HL-60 (cell line): ENCODE data around the gene DPYD.

Experiments used
- DNase-seq, 2 experiments: peaks; one replicate each; pipeline ENCODE4 v3.0.0-alpha.2; 2010 to 2020; ENCODE audit warnings: low read depth in 1 of 2, low spot score in 1 of 2
- H3K27ac ChIP-seq: fragments of 250-450 bp; sonication (Bioruptor Pico); replicated peaks from 2 replicates; pipeline ENCODE4 v1.5.1; 2020; ENCODE audit warnings: mild to moderate bottlenecking, moderate library complexity
- H3K27me3 ChIP-seq: fragments of 250-450 bp; sonication (Bioruptor Pico); 2 replicates; pipeline ENCODE4 v1.5.1; 2021; ENCODE audit warnings: mild to moderate bottlenecking, moderate library complexity; ENCODE audit not compliant: insufficient read depth, poor library complexity, severe bottlenecking
- H3K4me3 ChIP-seq: replicated peaks from 2 replicates; pipeline ENCODE4 v1.5.1; 2011; ENCODE audit warnings: mild to moderate bottlenecking, control low read depth, low read length; ENCODE audit not compliant: insufficient read depth
- GABPA ChIP-seq: IDR thresholded peaks from 2 replicates; pipeline ENCODE4 v1.6.1; 2012; ENCODE audit warnings: low read depth
- POLR2AphosphoS5 ChIP-seq: IDR thresholded peaks from 2 replicates; pipeline ENCODE4 v1.6.1; 2012; ENCODE audit warnings: low read depth
- SPI1 ChIP-seq: IDR thresholded peaks from 2 replicates; pipeline ENCODE4 v1.6.1; 2012; ENCODE audit warnings: low read depth, mild to moderate bottlenecking, borderline replicate concordance
- TF ChIP-seq, protein P1 (sequence below): IDR thresholded peaks from 2 replicates; pipeline ENCODE4 v1.6.1; 2012; ENCODE audit warnings: low read depth; ENCODE audit not compliant: insufficient replicate concordance
- TF ChIP-seq, protein P2 (sequence below): IDR thresholded peaks from one replicate; pipeline ENCODE4 v1.5.1; 2011; ENCODE audit warnings: low read length, control low read depth, inconsistent platforms; ENCODE audit not compliant: insufficient read depth

The DPYD gene

DNA sequence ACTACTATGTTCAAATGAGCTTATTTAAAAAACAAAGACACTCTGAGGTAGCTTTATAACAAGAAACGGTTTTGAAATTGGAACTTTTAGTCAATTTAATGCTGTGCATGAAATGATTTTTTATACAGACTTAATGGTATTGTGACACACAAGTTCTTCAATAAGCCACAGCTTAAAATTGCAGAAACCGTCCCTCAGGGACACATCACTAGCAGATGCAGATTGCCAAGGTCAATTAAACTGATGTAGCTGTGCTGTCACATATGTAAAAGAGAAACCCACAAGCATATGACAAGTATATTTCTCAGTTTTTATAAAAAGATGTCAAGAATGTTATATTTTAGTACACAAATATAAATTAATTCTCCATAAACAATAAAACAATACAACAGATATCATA is 366.9 kb downstream of the DPYD start:
- Histone ChIP-seq H3K27ac (no peak overlapping the region), H3K27me3 (no peaks in the 10 kb centered on the region), H3K4me3 (no peak overlapping the region)
- DNase-seq: no peak
- no peak for TF ChIP-seq GABPA
- TF ChIP-seq POLR2AphosphoS5: no peak
- TF ChIP-seq, protein P1, sequence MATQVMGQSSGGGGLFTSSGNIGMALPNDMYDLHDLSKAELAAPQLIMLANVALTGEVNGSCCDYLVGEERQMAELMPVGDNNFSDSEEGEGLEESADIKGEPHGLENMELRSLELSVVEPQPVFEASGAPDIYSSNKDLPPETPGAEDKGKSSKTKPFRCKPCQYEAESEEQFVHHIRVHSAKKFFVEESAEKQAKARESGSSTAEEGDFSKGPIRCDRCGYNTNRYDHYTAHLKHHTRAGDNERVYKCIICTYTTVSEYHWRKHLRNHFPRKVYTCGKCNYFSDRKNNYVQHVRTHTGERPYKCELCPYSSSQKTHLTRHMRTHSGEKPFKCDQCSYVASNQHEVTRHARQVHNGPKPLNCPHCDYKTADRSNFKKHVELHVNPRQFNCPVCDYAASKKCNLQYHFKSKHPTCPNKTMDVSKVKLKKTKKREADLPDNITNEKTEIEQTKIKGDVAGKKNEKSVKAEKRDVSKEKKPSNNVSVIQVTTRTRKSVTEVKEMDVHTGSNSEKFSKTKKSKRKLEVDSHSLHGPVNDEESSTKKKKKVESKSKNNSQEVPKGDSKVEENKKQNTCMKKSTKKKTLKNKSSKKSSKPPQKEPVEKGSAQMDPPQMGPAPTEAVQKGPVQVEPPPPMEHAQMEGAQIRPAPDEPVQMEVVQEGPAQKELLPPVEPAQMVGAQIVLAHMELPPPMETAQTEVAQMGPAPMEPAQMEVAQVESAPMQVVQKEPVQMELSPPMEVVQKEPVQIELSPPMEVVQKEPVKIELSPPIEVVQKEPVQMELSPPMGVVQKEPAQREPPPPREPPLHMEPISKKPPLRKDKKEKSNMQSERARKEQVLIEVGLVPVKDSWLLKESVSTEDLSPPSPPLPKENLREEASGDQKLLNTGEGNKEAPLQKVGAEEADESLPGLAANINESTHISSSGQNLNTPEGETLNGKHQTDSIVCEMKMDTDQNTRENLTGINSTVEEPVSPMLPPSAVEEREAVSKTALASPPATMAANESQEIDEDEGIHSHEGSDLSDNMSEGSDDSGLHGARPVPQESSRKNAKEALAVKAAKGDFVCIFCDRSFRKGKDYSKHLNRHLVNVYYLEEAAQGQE: no peak
- TF ChIP-seq, protein P2, sequence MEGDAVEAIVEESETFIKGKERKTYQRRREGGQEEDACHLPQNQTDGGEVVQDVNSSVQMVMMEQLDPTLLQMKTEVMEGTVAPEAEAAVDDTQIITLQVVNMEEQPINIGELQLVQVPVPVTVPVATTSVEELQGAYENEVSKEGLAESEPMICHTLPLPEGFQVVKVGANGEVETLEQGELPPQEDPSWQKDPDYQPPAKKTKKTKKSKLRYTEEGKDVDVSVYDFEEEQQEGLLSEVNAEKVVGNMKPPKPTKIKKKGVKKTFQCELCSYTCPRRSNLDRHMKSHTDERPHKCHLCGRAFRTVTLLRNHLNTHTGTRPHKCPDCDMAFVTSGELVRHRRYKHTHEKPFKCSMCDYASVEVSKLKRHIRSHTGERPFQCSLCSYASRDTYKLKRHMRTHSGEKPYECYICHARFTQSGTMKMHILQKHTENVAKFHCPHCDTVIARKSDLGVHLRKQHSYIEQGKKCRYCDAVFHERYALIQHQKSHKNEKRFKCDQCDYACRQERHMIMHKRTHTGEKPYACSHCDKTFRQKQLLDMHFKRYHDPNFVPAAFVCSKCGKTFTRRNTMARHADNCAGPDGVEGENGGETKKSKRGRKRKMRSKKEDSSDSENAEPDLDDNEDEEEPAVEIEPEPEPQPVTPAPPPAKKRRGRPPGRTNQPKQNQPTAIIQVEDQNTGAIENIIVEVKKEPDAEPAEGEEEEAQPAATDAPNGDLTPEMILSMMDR: no peak
- TF ChIP-seq SPI1: no peak

DNA sequence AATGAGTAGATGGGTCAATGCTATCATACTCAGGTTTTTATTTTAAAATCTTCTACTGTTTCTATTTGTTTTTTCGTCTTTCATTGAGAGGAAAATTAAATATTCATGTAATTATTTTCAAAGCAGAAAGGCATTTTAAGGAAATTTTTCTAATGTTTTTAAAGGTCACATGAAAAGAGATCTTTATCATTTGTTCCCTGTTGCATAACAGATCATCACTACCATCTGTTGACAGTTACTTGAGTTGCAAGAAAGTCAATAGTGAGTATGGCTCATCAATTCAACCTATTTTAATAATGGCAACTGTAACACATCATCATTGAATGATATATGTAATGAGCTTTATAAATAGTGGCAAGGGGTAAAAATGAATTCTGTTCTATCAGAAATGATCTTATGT is 369.7 kb downstream of the DPYD start:
- Histone ChIP-seq H3K27ac (no peak overlapping the region), H3K27me3 (no peaks in the 10 kb centered on the region), H3K4me3 (no peak overlapping the region)
- no peak for TF ChIP-seq POLR2AphosphoS5
- TF ChIP-seq, protein P2: no peak
- TF ChIP-seq, protein P1: no peak
- TF ChIP-seq SPI1: no peak
- no peak for TF ChIP-seq GABPA
- DNase-seq: no peak

DNA sequence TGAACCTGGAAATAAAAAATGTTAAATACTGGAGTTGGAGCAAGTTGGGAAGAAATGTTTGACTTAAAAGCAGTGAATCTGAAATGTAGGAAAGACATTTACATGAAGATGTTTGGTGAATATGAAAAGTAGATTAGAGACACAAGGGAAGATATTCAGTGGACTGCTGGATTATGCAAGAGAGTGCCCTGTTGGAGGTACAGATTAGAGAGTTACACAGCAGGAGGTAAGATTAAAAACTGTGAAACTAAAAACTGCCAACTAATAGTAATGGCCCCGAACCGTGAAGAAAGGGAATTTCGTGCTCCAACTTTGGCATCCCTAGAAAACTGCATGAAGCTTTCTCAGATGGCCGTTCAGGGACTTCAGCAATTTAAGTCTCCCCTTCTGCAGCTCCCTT is 375.4 kb downstream of the DPYD start:
- no peak for DNase-seq
- H3K27ac ChIP-seq: no peak overlapping the region

More for the DNA sequence above, 375.4 kb downstream of the DPYD start:
- TF ChIP-seq, protein P2: no peak
- no peak for TF ChIP-seq GABPA
- TF ChIP-seq POLR2AphosphoS5: no peak
- TF ChIP-seq SPI1: no peak
- TF ChIP-seq, protein P1: no peak
- H3K4me3 ChIP-seq: no peak overlapping the region
- H3K27me3 ChIP-seq: no peaks in the 10 kb centered on the region
